GM20000 (cell line): Measurements from ENCODE around the gene DYSF.

Experiments used
- DNase-seq: peaks from one replicate; pipeline ENCODE4 v3.0.0; 2012; ENCODE audit warnings: low spot score
- CTCF ChIP-seq: IDR thresholded peaks from 2 replicates; pipeline ENCODE4 v1.5.1; 2012; ENCODE audit warnings: mild to moderate bottlenecking, control low read depth; ENCODE audit errors: extremely low read depth, missing control alignments

DYSF gene

GRCh38 chr2:71561441-71562267 is 108.3 kb downstream of the DYSF start:
- no peak for TF ChIP-seq CTCF
- DNase-seq = no peak

GRCh38 chr2:71562518-71562917 is 109.2 kb downstream of the DYSF start:
- no peak for DNase-seq
- TF ChIP-seq CTCF = no peak

- no peak for TF ChIP-seq CTCF
Observed at GRCh38 chr2:71563872-71564271, 110.5 kb downstream of the DYSF start.

DNA sequence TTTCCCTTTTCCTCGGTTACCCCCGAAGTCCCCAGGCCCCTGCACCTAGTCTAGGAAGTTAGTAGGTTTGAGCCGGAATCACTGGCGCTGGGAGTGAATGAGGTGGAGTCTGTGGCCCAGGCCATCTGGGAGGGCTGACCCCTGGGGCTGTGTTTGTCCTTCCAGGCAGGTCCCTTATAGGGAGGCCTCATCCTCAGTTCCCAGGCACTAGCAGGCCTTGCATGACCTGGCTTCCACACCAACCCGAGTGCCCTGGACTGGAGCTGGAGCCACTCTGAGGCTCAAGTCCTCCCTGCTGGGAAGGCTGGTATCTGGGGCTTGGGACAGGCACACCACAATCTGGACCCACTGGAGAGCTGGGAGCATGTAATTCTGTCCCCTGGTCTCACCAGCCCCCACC is 111.0 kb downstream of the DYSF start:
- no peak for DNase-seq
- no peak for TF ChIP-seq CTCF

More at GRCh38 chr2:71563872-71564271, 110.5 kb downstream of the DYSF start:
- DNase-seq = no peak

DNA sequence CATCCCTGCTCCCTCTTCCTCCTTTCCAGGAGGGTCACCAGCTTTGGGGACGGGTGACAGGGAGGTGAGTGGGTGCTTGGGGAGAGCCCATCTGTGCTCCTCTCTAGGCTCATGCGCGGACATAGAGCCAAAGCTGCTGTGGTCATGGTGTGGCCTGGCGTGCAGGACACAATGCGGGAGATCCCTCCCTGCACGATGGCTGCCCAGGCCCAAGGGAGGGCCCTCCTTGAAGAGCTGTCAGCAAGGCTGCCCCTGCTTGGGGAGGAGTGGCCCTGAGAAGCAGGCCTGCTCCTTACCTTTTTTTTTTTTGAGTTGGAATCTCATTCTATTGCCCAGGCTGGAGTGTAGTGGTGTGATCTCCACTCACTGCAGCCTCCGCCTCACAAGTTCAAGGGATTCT is 111.4 kb downstream of the DYSF start:
- TF ChIP-seq CTCF = no peak
- DNase-seq = no peak

DNA sequence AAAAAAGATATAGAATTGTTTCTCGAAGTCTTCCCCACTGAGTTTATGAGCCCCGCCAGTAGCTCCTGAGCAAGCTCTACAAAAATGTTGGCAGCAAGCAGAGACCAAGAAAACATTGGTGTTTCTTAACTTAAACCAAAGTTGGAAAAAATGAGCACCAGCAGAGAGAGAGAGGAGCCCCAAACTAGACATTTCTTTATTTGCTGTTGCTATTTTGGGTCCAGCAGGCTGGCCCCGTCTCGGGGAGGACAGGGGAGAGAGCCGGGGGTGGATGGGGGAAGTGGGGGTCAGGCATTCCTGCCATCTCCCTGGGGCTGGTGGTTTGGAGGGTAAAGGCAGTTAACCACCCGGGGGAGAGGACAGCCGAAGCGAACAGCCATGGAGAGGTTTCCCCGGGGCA is 113.0 kb downstream of the DYSF start:
- DNase-seq = no peak
- TF ChIP-seq CTCF = no peak

- no peak for TF ChIP-seq CTCF
- DNase-seq = no peak
Observed at GRCh38 chr2:71567625-71568024, 114.3 kb downstream of the DYSF start.
